Stimulated activated naive CD8-positive, alpha-beta T cell treated with anti-CD3 and anti-CD28 coated beads, Interleukin-15, Interleukin-2, amounts not matched to agents 100 ng/mL and 50 ng/mL, for 24 hours (primary cell): ENCODE results near the gene CPT1B.

Experiments used
- H3K27ac Mint-ChIP-seq: one replicate; pipeline ENCODE4 v1.8.0; 2021; ENCODE audit warnings: mild to moderate bottlenecking, mixed read lengths
- H3K27me3 Mint-ChIP-seq: one replicate; pipeline ENCODE4 v1.8.0; 2021; ENCODE audit warnings: mixed read lengths
- H3K36me3 Mint-ChIP-seq: one replicate; pipeline ENCODE4 v1.8.0; 2021; ENCODE audit warnings: low read depth, mixed read lengths
- H3K4me1 Mint-ChIP-seq: one replicate; pipeline ENCODE4 v1.8.0; 2021; ENCODE audit warnings: low read depth, mixed read lengths
- H3K4me3 Mint-ChIP-seq: one replicate; pipeline ENCODE4 v1.8.0; 2021; ENCODE audit warnings: mild to moderate bottlenecking, mixed read lengths
- H3K9me3 Mint-ChIP-seq: one replicate; pipeline ENCODE4 v1.8.0; 2021; ENCODE audit warnings: mixed read lengths

The CPT1B gene

DNA sequence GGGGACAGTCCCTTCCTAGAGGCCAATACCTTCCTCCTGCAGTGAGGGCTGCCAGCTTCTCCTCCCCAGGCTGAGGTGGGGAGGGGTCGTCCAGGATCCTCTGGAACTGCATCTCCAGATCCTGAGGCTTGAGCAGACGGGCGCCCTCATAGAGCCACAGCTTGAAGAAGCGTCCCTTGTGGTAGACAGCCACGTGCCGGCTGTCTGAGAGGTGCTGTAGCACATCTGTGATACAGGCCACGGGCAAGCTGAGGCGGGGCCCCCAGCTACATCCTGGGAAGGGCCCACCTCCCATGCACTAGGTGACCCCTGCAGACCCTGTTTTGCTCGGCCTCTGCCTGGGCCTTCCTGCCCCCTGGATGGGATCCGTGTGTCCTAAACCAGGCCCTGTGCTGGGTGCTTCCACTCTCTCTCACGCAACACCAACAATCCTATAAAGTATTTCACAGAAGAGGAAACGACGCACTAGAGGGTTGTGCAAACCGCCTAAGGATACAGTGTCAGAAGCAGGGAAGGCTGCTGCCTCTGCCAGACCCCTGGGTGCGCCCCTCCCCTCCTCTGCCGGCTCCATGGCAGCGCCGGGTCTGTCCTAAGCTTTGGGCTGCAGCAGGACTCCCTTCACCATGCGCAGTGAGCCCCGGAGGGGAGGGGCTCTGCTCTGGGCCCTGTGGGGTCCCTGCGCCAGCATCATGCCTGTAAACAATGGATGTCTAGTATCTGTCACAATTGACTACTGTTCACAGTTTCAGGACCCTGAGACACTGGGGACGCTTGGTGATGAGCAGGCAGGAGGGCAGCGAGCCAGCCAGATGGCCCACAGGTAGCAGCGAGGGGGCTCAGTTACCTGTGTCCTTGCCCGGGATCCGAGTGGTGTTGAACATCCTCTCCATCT lies 4.5 kb downstream of the CPT1B start:
- Mint-ChIP-seq H3K27ac (no peak overlapping the region), H3K4me1 (peaks cover 5% of the 10 kb centered on the region), H3K4me3 (no peak overlapping the region), H3K36me3 (peaks cover 28% of the 10 kb centered on the region), H3K27me3 (no peaks in the 10 kb centered on the region), H3K9me3 (no peaks in the 10 kb centered on the region)

DNA sequence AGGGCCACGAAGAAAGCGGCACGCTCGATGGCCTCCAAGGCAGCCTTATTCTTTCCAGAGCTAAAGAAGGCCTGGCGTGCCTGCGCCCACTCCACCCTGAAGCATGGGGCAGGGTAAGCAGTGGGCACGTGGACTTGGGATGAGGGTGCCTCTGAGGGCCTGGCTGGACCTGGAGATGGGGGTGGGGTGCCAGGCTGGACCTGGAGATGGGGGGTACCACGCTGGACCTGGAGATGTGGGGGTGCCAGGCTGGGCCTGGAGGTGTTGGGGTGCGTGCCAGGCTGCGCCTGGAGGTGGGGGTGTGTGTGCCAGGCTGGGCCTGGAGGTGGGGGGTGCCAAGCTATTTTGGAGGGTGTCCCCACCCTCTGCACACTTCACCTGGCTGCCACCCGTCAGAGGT lies 5.3 kb downstream of the CPT1B start:
- H3K9me3 Mint-ChIP-seq, result no peaks in the 10 kb centered on the region
- H3K4me1 Mint-ChIP-seq, result peaks cover 5% of the 10 kb centered on the region
- H3K4me3 Mint-ChIP-seq, result no peak overlapping the region
- peaks cover 29% of the 10 kb centered on the region for H3K36me3 Mint-ChIP-seq
- H3K27me3 Mint-ChIP-seq, result no peaks in the 10 kb centered on the region
- H3K27ac Mint-ChIP-seq, result no peak overlapping the region

DNA sequence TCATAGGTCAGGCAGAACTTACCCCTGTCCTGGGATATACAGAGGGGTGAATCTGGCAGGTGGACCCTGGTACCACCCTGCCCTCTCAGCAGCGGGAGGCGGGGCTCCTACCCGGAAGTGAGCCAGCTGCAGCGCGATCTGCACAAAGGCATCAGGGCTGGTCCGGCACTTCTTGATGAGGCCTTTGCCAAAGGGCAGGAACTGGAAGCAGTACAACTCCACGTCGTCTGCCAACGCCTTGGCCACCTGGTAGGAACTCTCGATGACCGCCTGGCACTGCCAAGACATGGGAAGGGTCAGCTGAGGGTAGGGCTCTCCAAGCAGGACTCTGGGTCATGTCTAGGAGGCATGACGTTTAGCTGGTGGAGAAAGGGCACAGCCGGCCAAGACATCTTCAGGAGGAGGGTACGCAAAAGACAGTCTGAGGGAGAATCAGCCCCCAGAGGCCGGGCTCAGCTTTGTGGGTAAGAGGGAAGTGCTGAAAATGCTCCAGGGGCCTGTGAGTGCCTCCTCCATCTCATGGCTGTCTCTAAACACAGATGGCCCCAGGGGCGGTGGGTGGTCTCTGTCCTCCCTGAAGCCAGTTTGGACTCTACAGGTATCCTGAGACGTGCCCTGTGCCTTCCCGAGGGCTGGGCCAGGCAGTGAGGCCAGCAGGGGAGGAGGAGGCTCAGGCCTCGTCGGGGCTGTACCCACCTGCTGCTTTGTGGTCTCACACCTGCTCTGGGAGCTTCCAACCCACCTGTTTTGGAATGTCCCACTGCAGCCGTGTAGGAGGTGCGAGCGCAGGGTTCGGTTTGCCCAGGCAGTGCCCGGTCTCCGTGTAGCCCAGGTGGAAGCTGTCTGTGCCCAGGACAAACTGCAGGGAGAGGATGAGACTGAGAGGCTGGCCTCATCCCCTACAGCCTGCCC lies 6.7 kb downstream of the CPT1B start:
- Mint-ChIP-seq H3K4me3 (no peak overlapping the region), H3K4me1 (no peaks in the 10 kb centered on the region), H3K27ac (no peak overlapping the region), H3K9me3 (no peaks in the 10 kb centered on the region), H3K27me3 (no peaks in the 10 kb centered on the region), H3K36me3 (peaks cover 29% of the 10 kb centered on the region)

DNA sequence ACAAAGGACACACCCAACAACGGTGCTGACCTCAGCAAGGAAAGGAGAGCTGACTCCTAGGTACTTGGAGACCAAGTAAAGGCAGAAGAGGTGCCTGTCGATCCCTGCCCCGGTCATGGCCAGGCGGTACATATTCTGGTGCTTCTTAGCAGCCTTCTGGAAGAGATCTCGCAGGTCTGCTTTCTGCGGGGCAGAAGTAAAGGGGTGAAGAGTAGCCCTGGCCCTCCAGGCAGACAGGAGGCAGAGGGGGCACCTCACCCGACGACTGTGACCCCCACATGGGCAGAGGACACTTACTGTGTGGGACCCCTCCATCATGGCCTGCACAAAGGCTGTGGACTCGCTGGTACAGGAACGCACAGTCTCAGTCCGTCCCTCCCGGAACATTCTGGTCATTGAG lies 7.4 kb downstream of the CPT1B start:
- no peaks in the 10 kb centered on the region for H3K9me3 Mint-ChIP-seq
- no peak overlapping the region for H3K27ac Mint-ChIP-seq
- no peak overlapping the region for H3K4me3 Mint-ChIP-seq
- H3K36me3 Mint-ChIP-seq, result peaks cover 26% of the 10 kb centered on the region
- H3K27me3 Mint-ChIP-seq, result no peaks in the 10 kb centered on the region
- H3K4me1 Mint-ChIP-seq, result no peaks in the 10 kb centered on the region

DNA sequence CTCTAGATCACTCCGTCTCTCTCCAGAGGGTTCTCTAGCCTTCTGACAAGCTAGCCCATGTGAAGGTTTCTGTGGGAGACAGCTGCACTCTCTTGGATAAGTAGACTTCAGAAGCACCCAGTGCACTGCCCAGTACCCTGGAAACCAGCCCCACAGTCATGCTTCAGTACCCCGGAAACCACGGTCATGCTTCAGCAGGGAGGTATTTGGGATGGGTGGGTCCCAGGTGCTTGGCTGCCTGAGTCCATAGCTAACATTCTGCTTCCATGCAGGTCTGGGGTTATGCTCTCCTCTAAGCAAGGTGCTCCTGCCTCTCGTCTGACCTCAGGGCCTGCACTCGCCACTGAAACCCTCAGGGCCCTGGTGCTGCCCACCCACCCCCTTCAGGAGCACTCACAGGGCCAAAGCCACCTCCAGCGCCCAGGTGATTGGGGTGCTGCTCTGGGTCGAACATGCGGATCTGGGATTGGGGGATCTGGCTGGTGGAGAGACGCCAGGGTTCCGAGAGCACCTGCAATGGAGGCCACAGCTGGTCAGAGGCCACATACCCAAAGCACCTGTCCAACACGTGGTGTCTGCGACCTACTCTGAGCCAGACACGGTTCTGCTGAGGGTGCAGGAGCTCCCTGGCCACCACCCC lies 8.2 kb downstream of the CPT1B start:
- no peaks in the 10 kb centered on the region for H3K9me3 Mint-ChIP-seq
- no peaks in the 10 kb centered on the region for H3K4me1 Mint-ChIP-seq

DNA sequence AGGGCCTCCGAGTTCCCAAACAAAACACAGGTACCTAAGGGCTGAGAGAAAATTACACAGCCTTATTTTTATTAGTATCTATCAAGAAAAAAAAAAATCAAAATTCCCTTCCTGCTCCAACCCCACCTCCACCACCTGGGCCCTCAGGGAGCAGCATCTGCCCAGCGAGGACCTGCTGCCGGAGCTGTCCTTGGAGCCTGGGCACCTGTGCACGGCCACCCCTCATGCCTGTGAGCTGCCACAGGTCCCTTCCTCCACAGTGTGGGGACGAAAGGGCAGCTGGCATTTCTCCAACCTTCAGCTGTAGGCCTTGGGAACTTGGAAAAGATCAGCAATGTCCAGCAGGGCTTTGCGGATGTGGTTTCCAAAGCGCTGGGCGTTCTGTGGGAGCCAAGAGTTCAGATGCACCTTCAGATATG lies 9.2 kb downstream of the CPT1B start:
- no peaks in the 10 kb centered on the region for H3K4me1 Mint-ChIP-seq
- no peak overlapping the region for H3K4me3 Mint-ChIP-seq
- peaks cover 26% of the 10 kb centered on the region for H3K36me3 Mint-ChIP-seq
- no peak overlapping the region for H3K27ac Mint-ChIP-seq
- no peaks in the 10 kb centered on the region for H3K27me3 Mint-ChIP-seq
- no peaks in the 10 kb centered on the region for H3K9me3 Mint-ChIP-seq

More for the DNA sequence above, 8.2 kb downstream of the CPT1B start:
- H3K27ac Mint-ChIP-seq, result no peak overlapping the region
- H3K4me3 Mint-ChIP-seq, result no peak overlapping the region
- no peaks in the 10 kb centered on the region for H3K27me3 Mint-ChIP-seq
- peaks cover 26% of the 10 kb centered on the region for H3K36me3 Mint-ChIP-seq

DNA sequence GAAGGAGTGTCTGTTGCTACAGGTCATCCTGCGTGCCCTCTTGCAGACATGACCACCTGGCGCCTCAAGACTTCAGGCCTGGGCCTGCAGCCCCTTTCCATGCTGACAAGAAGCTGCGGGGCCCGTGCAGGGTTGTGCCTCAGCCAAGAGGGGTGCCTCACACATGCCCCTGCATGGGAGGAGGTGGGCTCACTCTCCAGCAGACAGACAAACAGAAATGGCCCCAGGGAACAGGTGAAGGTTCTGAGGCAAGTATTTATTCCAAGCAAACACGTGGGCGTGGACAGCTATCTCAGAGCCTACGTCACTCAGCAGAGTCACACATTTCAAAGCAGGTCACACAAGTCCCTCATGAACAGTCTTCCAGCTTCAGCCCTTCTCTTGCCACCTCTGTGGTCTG lies 9.6 kb downstream of the CPT1B start:
- H3K4me3 Mint-ChIP-seq, result no peak overlapping the region

DNA sequence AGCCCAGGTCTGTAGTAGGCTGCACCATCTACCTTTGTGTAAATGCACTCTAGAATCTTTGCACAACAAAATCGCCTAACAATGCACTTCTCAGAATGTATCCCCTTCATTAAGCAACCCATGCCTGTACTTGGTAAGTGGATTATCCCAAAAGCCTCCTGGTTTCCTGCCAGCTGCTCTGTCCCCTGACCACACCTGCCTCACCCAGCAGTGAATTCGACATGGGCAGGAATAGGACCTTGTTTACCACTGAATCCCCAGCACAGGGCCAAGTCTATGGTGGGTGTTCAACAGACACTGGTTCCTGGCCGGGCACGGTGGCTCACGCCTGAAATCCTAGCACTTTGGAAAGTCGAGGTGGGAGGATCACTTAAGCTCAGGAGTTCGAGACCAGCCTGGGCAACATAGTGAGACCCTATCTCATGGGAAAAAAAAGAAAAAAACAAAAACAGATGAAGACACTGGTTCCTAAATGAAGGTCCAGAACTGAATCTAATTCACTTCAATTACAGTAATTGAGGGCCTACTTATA lies 10.4 kb downstream of the CPT1B start:
- no peak overlapping the region for H3K27ac Mint-ChIP-seq
- H3K36me3 Mint-ChIP-seq, result peaks cover 26% of the 10 kb centered on the region
- H3K4me1 Mint-ChIP-seq, result peaks cover 9% of the 10 kb centered on the region
- H3K4me3 Mint-ChIP-seq, result no peak overlapping the region
- H3K9me3 Mint-ChIP-seq, result no peaks in the 10 kb centered on the region
- H3K27me3 Mint-ChIP-seq, result no peaks in the 10 kb centered on the region

More for the DNA sequence above, 9.6 kb downstream of the CPT1B start:
- H3K27ac Mint-ChIP-seq, result no peak overlapping the region
- peaks cover 26% of the 10 kb centered on the region for H3K36me3 Mint-ChIP-seq
- no peaks in the 10 kb centered on the region for H3K27me3 Mint-ChIP-seq
- H3K9me3 Mint-ChIP-seq, result no peaks in the 10 kb centered on the region
- H3K4me1 Mint-ChIP-seq, result peaks cover under 1% of the 10 kb centered on the region

DNA sequence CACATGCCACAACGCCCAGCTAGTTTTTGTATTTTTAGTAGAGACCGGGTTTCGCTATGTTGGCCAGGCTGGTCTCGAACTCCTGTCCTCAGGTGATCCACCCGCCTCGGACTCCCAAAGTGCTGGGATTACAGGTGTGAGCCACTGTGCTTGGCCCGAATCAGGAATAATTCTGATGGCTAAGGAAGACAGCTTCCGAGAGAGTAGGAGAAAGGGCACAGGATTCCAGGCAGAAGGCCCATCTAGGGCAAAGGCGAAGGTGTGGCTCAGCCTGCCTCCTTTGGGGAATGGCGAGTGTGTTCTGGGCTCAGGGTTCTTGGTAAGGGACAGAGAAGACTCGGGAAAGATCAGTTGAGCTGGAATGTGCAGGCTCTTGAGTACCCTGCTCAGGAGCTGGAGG lies 13.9 kb downstream of the CPT1B start:
- H3K27me3 Mint-ChIP-seq, result no peaks in the 10 kb centered on the region

DNA sequence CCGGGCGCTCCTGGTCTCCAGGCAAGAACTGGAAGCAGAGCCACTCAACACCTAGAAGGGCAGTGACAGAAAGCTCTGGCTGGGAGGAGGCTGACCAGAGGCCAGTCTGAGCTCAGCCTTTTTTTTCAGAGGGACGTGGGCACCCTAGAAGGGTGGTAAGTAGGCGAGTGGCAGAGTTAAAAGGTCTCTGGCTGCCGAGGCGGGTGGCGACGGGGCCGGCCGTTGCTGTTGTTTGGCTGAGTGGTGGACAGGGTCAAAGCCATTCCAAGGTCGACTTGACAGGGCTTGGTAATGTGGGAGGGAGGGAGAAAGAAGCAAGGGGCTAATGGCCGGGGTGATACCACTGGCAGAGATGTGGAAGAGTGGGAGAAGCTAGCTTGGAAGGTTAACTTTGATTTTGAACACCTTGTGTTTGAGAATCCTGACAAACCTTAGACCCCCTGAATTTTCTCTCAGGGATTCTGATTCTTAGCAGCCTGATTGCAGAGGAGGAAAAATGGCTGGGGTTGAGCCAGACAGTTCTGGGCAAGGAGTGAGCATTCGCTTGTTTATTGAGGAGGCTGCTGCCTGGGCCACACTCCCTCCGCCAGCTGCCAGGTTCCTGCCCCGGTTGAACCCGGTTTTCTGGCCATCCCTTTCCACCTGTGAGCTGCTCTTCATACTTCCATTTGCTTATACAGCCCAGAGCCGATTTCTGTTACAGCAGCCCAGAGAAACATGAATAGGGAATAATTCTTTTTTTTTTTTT lies 14.6 kb downstream of the CPT1B start:
- Mint-ChIP-seq H3K27me3 (no peaks in the 10 kb centered on the region), H3K27ac (peak overlapping the region; percentile 66)

More for the DNA sequence above, 13.9 kb downstream of the CPT1B start:
- H3K27ac Mint-ChIP-seq, result no peak overlapping the region
- peaks cover 18% of the 10 kb centered on the region for H3K4me1 Mint-ChIP-seq
- H3K9me3 Mint-ChIP-seq, result no peaks in the 10 kb centered on the region
- peaks cover 8% of the 10 kb centered on the region for H3K36me3 Mint-ChIP-seq
- H3K4me3 Mint-ChIP-seq, result no peak overlapping the region

DNA sequence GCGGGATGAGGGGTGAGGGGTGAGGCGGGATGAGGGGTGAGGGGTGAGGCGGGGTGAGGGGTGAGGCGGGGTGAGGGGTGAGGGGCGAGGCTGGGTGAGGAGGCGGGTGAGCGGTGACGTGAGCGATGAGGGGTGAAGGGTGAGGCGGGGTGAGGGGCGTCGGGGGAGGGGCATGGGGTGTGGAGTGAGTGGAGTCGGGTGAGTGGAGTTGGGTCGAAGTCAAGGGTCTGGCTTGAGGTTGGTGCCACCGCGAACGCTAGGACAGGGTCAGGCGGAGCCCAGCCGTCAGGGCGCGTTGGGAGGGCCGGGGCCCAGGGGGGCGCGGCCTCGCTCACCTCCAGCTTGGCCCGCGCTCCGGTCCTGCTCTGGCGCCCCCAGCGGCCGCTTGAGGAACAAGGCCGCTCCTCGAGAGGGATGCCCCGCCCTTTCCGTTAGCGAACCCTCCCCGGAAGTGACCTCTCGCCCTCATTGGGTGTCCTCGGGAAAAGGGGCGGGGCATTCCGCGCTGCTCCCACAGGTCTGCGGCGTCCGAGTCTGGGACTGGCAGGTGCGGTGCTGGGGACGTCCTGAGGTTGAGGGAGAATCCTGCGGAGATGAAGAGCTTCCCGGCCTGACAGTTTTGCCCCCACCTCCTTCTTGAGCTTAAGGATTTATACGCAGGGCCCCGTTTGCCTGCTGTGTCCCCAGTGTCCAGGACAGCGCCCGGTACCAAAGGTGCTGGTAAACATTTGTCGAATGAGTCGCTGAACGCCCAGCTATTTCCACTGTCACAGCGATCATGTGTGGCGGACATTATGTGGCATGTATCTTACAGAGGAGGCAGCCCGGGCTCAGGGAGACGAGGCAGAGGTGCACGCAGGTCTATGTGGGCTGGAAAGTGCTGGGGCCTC lies 15.5 kb downstream of the CPT1B start, which contains the start of gene SYCE3:
Gene SYCE3, minus strand, starts transcription at position 397 of the 890 bp plus-strand sequence. CDS start 6,514 bp downstream, outside the sequence.
- Mint-ChIP-seq H3K27ac (peak within 1 kb of the TSS; percentile 66), H3K4me3 (peak within 1 kb of the TSS; percentile 89)

More for the DNA sequence above, 14.6 kb downstream of the CPT1B start:
- Mint-ChIP-seq H3K36me3 (peaks cover under 1% of the 10 kb centered on the region), H3K9me3 (no peaks in the 10 kb centered on the region), H3K4me1 (peaks cover 18% of the 10 kb centered on the region), H3K4me3 (peak overlapping the region; percentile 89)

DNA sequence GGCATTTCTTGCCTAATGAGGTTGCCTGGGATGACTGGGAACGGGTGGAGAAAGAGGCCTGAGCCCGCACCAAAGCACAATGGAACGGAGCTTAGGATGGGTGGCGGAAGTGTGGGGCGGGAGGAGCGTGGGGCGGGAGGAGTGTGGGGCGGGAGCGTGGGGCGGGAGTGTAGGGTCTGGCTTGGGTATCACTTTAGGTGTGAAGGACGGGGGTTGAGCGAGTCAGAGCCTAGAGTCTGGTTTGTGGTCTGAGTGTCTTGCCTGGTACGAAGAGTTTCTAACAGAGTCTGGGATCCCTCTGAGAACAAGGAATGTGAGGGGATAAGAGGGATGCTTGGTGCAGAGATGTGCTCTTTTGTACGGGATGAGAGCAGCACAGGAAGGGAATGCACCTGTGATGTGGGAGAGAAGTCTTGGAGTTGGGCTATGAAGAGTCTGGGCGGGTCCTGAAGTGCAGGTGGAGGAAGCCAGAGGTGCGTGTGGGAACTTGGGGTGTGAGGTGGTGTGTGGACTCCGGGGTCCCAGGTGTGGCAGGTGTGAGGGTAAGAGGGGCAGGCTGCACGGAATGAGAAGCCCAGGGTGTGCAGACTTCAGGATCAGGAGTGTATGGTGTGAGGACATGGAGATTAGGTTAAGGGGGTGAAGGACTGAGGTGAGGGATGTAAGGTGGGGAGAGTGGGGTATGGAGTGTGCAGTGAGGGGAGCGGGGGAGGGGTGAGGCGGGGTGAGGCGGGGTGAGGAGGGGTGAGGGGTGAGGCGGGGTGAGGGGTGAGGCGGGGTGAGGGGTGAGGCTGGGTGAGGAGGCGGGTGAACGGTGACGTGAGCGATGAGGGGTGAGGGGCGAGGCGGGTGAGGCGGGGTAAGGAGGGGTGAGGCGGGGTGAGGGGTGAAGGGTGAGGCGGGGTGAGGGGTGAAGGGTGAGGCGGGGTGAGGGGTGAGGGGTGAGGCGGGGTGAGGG lies 16.5 kb downstream of the CPT1B start:
- Mint-ChIP-seq H3K9me3 (no peaks in the 10 kb centered on the region), H3K27ac (no peak overlapping the region), H3K27me3 (no peaks in the 10 kb centered on the region), H3K4me1 (peaks cover 18% of the 10 kb centered on the region), H3K36me3 (no peaks in the 10 kb centered on the region), H3K4me3 (peak overlapping the region; percentile 5)

More for the DNA sequence above, 15.5 kb downstream of the CPT1B start, which contains the start of gene SYCE3:
- Mint-ChIP-seq H3K27me3 (no peaks in the 10 kb centered on the region), H3K36me3 (no peaks in the 10 kb centered on the region), H3K4me1 (peaks cover 18% of the 10 kb centered on the region), H3K9me3 (no peaks in the 10 kb centered on the region)
